SK-MEL-5 (cell line): Measurements from ENCODE around the gene TEDDM1. TPM values are rescaled to one million over a fixed set of nuclear protein-coding genes. Genes with fewer than 3 reads are reported as not detected.
"Not testable (repeated sequence)": the region's sequence is repeated elsewhere in the genome, so short reads cannot be mapped to it uniquely, and the experiment has no call there.

Experiments used
- DNase-seq: peaks from one replicate; pipeline ENCODE4 v3.0.0-alpha.2; 2016; ENCODE audit warnings: low read depth, low spot score
- in situ Hi-C: cut with HindIII; loops from 2 replicates; pipeline ENCODE4 v1.10.0; 2016; ENCODE audit warnings: low sequenced_read_pairs, high pct_unique_total_duplicates, low pct_unique_long_range_greater_than_20kb
- polyA plus RNA-seq, 2 experiments: library from polyadenylated mRNA; depleted of rRNA; stranded (reverse); fragments of >200 nt; gene quantifications; 2 replicates each; pipeline ENCODE4 v1.2.3, GENCODE V29; 2015
- total RNA-seq: library from RNA; depleted of rRNA; stranded (reverse); fragments of >200 nt; shearing (Covaris generic); gene quantifications from 2 replicates; pipeline ENCODE4 v1.2.3, GENCODE V29; 2014; rRNA removed

TEDDM1 gene
- not detected in 2 replicates for total RNA-seq
- polyA plus RNA-seq (2015; cell fraction: cytosol; rRNA removed) = not detected in 2 replicates
- not detected in 2 replicates for polyA plus RNA-seq (2015; cell fraction: nucleus; rRNA removed)

GRCh38 chr1:182400567-182400966 lies at the start of gene TEDDM1:
Gene TEDDM1, minus strand, starts transcription at chr1:182400667. Its CDS starts 182 bp downstream, at chr1:182400485.
- DNase-seq = no peak
- in situ Hi-C loops = no loop called here

DNA sequence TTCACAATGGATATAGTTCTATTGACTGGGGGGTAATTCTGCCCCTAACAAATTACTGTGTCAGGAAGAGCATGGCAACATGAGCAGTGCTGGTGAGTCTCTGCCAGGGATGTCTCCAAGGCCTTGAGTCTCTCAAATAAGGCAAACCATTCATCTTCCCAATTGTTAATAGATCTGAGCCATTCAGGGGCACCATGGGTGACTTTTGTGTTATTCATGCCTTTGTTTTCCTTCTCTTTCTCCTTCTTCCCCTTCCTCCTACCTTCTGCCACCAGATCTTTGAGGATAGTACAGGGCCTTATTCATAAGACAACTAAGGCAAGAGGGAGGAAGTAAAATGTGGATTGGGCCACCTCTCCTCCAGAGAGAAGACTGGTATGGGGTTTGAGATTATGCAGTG lies 49.6 kb upstream of the TEDDM1 start, which contains the start of gene RGSL1:
RGSL1 (plus strand) TSS at position 60 of the 400 bp plus-strand sequence; CDS start at position 80, 20 bp downstream.
- in situ Hi-C loops = no loop called here
- DNase-seq = no peak

DNA sequence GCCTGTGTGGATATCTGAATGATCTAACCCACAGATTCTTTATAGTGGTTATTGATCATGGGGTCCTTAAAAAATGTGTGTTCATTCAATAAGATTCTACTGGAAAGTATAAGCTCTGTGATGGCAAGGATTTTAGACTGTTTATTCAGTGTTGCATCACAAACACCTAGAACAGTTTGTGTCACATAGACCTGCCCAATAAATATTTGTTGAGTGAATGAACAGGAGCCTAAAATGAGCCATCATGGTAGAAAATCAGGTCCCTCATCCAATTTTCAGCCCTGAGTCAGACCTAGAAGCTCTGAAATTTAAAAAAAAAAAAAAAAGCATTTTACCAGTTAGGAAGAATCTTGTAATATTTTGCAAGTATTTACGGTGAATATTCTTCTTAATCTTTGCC lies 47.2 kb upstream of the TEDDM1 start:
- DNase-seq = no peak
- in situ Hi-C loops = no loop called here

- DNase-seq, in situ Hi-C loops: not testable (repeated sequence)
Observed at GRCh38 chr1:182447124-182447523, 46.7 kb upstream of the TEDDM1 start.

GRCh38 chr1:182446033-182446669 lies 45.7 kb upstream of the TEDDM1 start:
- peak; percentile 83 for DNase-seq
- in situ Hi-C loops = no loop called here

- in situ Hi-C loops = no loop called here
- DNase-seq = peak; percentile 5
Observed at GRCh38 chr1:182444497-182444896, 44.0 kb upstream of the TEDDM1 start.

DNA sequence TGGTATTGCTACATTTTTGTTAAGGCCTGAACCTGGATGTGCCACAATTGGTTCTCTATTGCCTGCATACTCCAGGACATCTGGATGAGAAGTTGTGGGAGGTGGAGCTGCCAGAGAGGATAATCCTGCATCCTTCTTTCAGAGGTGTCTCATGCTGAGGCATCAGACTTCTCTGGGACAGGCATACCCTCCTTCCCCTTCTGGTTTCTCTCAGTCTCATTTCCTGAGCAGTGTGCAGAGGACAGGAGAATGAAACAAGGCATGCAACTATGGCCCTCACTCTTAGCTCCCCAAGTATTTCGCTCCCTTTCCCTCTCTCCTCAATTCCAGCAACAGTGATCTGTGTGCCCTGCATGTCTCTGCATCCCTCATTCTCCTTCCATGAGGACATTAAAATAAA lies 41.9 kb upstream of the TEDDM1 start:
- in situ Hi-C loops = no loop called here
- no peak for DNase-seq

GRCh38 chr1:182441719-182442118 lies 41.3 kb upstream of the TEDDM1 start:
- in situ Hi-C loops = no loop called here
- no peak for DNase-seq

DNA sequence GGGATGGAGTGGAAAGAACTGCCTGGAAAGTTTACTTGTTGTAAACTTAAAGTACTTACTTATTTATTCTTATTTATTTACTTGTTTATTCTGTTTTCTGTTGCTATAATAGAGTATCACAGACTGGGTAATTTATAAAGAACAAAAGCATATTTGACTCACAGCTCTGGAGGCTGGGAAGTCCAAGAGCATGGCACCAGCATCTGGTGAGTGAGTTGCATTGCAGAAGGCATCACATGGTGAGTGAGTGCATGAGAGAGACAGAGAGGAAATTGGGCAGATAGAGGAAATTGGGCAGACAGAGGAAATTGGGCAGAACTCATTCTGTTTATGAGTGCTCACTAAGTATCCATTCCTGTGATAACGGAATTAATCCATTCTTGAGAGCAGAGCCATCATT lies 37.9 kb upstream of the TEDDM1 start:
- DNase-seq = no peak

DNA sequence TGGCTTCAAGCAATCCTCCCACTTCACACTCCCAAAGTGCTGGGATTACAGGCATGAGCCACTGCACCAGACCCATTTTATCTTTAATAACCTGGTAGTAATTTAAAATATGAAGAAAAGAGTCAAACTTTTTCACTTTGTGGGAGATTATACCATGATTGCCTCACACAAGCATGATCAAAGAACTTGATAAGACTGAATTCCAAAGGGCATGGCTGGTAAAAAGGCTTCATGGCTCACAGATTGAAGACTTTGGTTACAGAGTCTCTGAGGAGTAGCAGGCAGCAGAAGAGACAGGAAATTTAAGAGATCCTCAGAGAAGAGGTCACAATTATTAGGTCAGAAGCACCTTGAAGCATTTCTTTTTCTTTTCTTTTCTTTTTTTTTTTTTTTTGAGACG lies 33.1 kb upstream of the TEDDM1 start:
- no peak for DNase-seq
- in situ Hi-C loops = no loop called here

More for the DNA sequence above, 37.9 kb upstream of the TEDDM1 start:
- in situ Hi-C loops = no loop called here

DNA sequence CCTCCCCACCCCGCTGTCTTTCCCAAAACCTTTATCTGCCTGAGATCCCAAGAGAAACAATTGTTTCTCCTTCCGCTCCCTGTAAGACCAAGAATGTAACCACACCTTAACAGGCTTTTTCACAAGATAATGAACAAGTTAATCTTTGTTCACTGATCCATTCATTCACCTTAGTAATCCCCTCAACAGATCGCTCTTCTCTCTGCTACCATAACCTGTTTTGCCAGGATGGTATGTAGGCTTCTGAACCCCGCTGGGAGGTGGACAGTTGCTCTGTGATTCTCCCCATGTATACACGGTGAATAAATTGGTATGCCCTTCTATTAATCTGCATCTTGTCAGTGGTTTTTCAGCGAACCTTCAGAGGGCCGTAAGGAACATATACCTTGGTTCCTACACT lies 30.8 kb upstream of the TEDDM1 start:
- DNase-seq = no peak
- in situ Hi-C loops = no loop called here

DNA sequence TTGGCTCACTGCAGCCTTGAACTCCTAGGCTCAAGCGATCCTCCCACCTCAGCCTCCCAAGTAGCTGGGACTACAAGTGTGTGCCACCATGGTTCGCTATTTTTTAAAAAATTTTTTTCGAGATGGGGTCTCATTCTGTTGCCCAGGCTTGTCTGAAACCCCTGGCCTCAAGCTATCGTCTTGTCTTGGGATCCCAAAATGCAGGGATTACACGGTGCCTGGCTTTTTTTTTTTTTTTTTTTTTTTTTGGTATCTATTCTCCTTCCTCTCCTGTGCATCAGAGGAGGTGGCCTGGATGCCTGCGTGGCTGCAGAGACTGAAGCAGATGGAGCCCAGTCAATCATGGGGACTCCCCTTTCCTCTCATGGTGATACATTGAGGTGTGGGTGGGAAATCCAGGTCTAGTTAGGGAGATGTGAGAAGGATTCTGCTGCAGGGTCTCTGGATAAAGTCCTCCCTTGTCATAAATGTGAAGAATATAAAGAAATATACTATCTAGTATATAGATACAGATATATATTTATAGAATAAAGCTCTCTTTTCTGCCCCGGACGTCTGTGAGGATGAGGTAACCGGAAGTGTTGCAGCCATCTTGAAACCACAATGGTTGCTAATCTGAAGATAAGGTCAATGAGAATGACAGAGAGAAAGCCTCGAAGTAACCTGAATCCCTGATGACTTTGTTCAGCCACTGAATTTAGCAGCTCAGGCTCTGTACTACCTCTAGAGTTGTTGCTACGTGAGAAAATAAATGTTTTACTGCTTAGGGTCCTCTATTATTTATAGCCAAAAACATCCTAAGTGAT lies 30.0 kb upstream of the TEDDM1 start:
- in situ Hi-C loops = no loop called here
- no peak for DNase-seq

DNA sequence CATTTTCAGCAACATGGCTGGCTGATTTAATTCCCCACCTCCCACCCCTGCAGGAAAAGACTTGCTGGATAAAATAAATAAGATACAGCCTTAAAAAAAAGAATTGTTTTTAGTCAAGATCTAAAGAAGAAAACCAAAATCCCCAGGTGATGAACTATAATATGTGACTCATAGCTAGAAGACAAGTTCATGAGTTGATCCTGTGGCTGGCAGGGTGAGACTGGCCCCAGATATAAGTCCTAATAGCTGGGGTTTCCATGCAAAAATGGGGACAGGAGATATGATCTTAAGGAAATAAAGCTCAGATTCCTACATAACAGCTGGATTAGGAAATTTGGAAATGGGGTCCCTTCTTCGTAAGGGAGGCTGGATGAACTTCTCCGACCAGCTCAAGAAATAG lies 27.6 kb upstream of the TEDDM1 start:
- DNase-seq = no peak
- in situ Hi-C loops = no loop called here

- DNase-seq = no peak
- in situ Hi-C loops = no loop called here
Observed at GRCh38 chr1:182426442-182427430, 26.3 kb upstream of the TEDDM1 start.

GRCh38 chr1:182415789-182416188 lies 15.3 kb upstream of the TEDDM1 start:
- in situ Hi-C loops = no loop called here

GRCh38 chr1:182413969-182414368 lies 13.5 kb upstream of the TEDDM1 start:
- in situ Hi-C loops = no loop called here
- DNase-seq = no peak

More at GRCh38 chr1:182415789-182416188, 15.3 kb upstream of the TEDDM1 start:
- no peak for DNase-seq

DNA sequence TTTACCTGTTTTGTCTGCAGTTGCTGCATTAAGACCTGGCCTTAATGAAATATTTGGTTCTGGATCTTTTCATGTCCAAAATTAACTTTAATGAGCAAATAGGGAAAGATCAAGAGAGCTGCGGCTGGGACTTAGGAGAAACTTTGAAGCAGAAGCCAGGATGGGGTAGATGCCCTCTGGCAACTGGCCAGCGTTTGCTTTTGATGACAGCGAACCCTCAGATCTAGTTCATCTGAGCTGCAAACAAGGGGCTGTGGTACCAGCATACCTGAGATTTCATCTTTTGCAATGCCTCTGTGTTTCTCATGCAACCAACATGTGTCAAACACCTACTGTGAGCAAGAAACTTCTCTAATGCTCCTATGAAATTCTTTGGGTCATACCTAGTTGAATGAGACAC lies 13.0 kb upstream of the TEDDM1 start:
- in situ Hi-C loops = no loop called here
- DNase-seq = no peak
